ENCODE results near the gene GAA.
"Not testable (repeated sequence)": the region's sequence is repeated elsewhere in the genome, so short reads cannot be mapped to it uniquely, and the experiment has no call there.

Gene GAA

GRCh38 chr17:80084773-80085172 lies 16.6 kb upstream of the GAA start:
- DNase-seq, result no peak

- no peak for DNase-seq
These were observed 15.3 kb upstream of the GAA start for GRCh38 chr17:80086081-80086480.

- DNase-seq, result no peak
These were observed 14.8 kb upstream of the GAA start for GRCh38 chr17:80086616-80087015.

- no peak for DNase-seq
These were observed 13.8 kb upstream of the GAA start for GRCh38 chr17:80087346-80088265.

- DNase-seq, result no peak
These were observed 11.6 kb upstream of the GAA start for GRCh38 chr17:80089762-80090161.

GRCh38 chr17:80090164-80090563 lies 11.2 kb upstream of the GAA start:
- DNase-seq, result not testable (repeated sequence)

GRCh38 chr17:80091376-80091775 lies 10.0 kb upstream of the GAA start:
- DNase-seq, result no peak

GRCh38 chr17:80092959-80093358 lies 8.4 kb upstream of the GAA start:
- no peak for DNase-seq

GRCh38 chr17:80095038-80095843 lies 6.1 kb upstream of the GAA start:
- no peak for DNase-seq

GRCh38 chr17:80095844-80096475 lies 5.4 kb upstream of the GAA start:
- no peak for DNase-seq

GRCh38 chr17:80096561-80097021 lies 4.8 kb upstream of the GAA start:
- no peak for DNase-seq

- no peak for DNase-seq
These were observed 4.2 kb upstream of the GAA start for GRCh38 chr17:80097127-80097621.

GRCh38 chr17:80097844-80098691 lies 3.3 kb upstream of the GAA start:
- DNase-seq, result no peak

GRCh38 chr17:80099291-80100034 lies 1.9 kb upstream of the GAA start:
- no peak for DNase-seq

GRCh38 chr17:80100035-80100323 lies 1.4 kb upstream of the GAA start:
- no peak for DNase-seq

GRCh38 chr17:80101946-80102663 lies 724 bp downstream of the GAA start:
- DNase-seq, result no peak

GRCh38 chr17:80102664-80103448 lies 1.5 kb downstream of the GAA start:
- no peak for DNase-seq

- DNase-seq, result no peak
These were observed 2.2 kb downstream of the GAA start for GRCh38 chr17:80103449-80104085.

GRCh38 chr17:80104321-80104955 lies 3.1 kb downstream of the GAA start:
- DNase-seq, result peak; percentile 88
